Ishikawa (cell line): Measurements from ENCODE around the gene GOLGB1.

Source experiments
- CEBPB ChIP-seq: IDR thresholded peaks from 2 replicates; pipeline ENCODE4 v1.6.1; 2012
- CREB1 ChIP-seq: IDR thresholded peaks from 2 replicates; pipeline ENCODE4 v1.6.1; 2012; ENCODE audit warnings: low read depth
- EGR1 ChIP-seq: IDR thresholded peaks from 2 replicates; pipeline ENCODE4 v1.6.1; 2012
- EP300 ChIP-seq: IDR thresholded peaks from 2 replicates; pipeline ENCODE4 v1.6.1; 2012; ENCODE audit warnings: borderline replicate concordance
- FOXM1 ChIP-seq: IDR thresholded peaks from 2 replicates; pipeline ENCODE4 v1.6.1; 2012; ENCODE audit warnings: low read depth, borderline replicate concordance
- MAX ChIP-seq: IDR thresholded peaks from 2 replicates; pipeline ENCODE4 v1.6.1; 2012
- NFIC ChIP-seq: IDR thresholded peaks from 2 replicates; pipeline ENCODE4 v1.6.1; 2012
- RAD21 ChIP-seq: IDR thresholded peaks from 2 replicates; pipeline ENCODE4 v1.6.1; 2012; ENCODE audit warnings: low read depth
- REST ChIP-seq: IDR thresholded peaks from 2 replicates; pipeline ENCODE4 v1.6.1; 2012; ENCODE audit warnings: low read depth, mild to moderate bottlenecking
- TAF1 ChIP-seq: IDR thresholded peaks from 2 replicates; pipeline ENCODE4 v1.6.1; 2012; ENCODE audit warnings: low read depth, mild to moderate bottlenecking
- TCF12 ChIP-seq: IDR thresholded peaks from 2 replicates; pipeline ENCODE4 v1.6.1; 2012; ENCODE audit warnings: low read depth
- TEAD4 ChIP-seq: IDR thresholded peaks from 2 replicates; pipeline ENCODE4 v1.6.1; 2012
- USF1 ChIP-seq: IDR thresholded peaks from 2 replicates; pipeline ENCODE4 v1.6.1; 2012
- YY1 ChIP-seq: IDR thresholded peaks from 2 replicates; pipeline ENCODE4 v1.6.1; 2012; ENCODE audit warnings: low read depth
- ZBTB7A ChIP-seq: IDR thresholded peaks from 2 replicates; pipeline ENCODE4 v1.6.1; 2012; ENCODE audit warnings: low read depth

The GOLGB1 gene

GRCh38 chr3:121661376-121661775 lies 88.2 kb downstream of the GOLGB1 start:
- TF ChIP-seq NFIC, result no peak
- TF ChIP-seq ZBTB7A, result no peak
- TF ChIP-seq FOXM1, result no peak
- no peak for TF ChIP-seq REST

- TF ChIP-seq YY1 (no peak), TEAD4 (no peak), FOXM1 (no peak), USF1 (no peak), MAX (no peak), NFIC (no peak), EP300 (no peak), TCF12 (no peak), CREB1 (no peak), REST (no peak)
These were observed 89.0 kb downstream of the GOLGB1 start, which contains the start of gene HCLS1 for GRCh38 chr3:121660356-121661171. Gene HCLS1 (minus strand): TSS chr3:121660903. CDS start chr3:121658347, 2,556 bp downstream.

GRCh38 chr3:121659586-121659985 lies 90.0 kb downstream of the GOLGB1 start:
- no peak for TF ChIP-seq YY1
- TF ChIP-seq CREB1, result no peak
- TF ChIP-seq ZBTB7A, result no peak
- no peak for TF ChIP-seq NFIC
- no peak for TF ChIP-seq EGR1
- TF ChIP-seq FOXM1, result no peak
- no peak for TF ChIP-seq USF1
- TF ChIP-seq MAX, result no peak
- no peak for TF ChIP-seq TEAD4
- no peak for TF ChIP-seq TCF12
- TF ChIP-seq TAF1, result no peak
- TF ChIP-seq REST, result no peak
- no peak for TF ChIP-seq RAD21
- no peak for TF ChIP-seq CEBPB
- TF ChIP-seq EP300, result no peak

GRCh38 chr3:121658716-121659435 lies 90.7 kb downstream of the GOLGB1 start:
- no peak for TF ChIP-seq USF1
